Calu3 (cell line): ENCODE results near the gene LRP5. TPM values are rescaled to one million over a fixed set of nuclear protein-coding genes. Genes with fewer than 3 reads are reported as not detected.

Experiments used
- BruUV-seq: library from RNA; stranded (reverse); fragments of 400-500 nt; replicated peaks from 2 replicates; lab custom pipeline; 2021; lab: Mats Ljungman, UMichigan
- CTCF ChIA-PET: fragments of 300-600 bp; sonication (Branson Sonifier 250); formaldehyde crosslinking; loops from one replicate; lab custom pipeline; 2022; ENCODE audit warnings: antibody characterized with exemption; lab: Charles Lee
- DNase-seq: peaks from one replicate; pipeline ENCODE4 v3.0.0; 2022
- H3K27ac Mint-ChIP-seq: one replicate; pipeline ENCODE4 v1.8.0; 2022; ENCODE audit warnings: mixed read lengths; ENCODE audit not compliant: unreplicated experiment
- H3K27me3 Mint-ChIP-seq: one replicate; pipeline ENCODE4 v1.8.0; 2022; ENCODE audit warnings: mixed read lengths; ENCODE audit not compliant: unreplicated experiment
- H3K36me3 Mint-ChIP-seq: one replicate; pipeline ENCODE4 v1.8.0; 2022; ENCODE audit warnings: mild to moderate bottlenecking, moderate library complexity, mixed read lengths; ENCODE audit not compliant: insufficient read depth, unreplicated experiment
- H3K4me1 Mint-ChIP-seq: one replicate; pipeline ENCODE4 v1.8.0; 2022; ENCODE audit warnings: mild to moderate bottlenecking, low read depth, mixed read lengths; ENCODE audit not compliant: unreplicated experiment
- H3K4me3 Mint-ChIP-seq: one replicate; pipeline ENCODE4 v1.8.0; 2022; ENCODE audit warnings: mild to moderate bottlenecking, low read depth, moderate library complexity, mixed read lengths; ENCODE audit not compliant: unreplicated experiment
- H3K9me3 Mint-ChIP-seq: one replicate; pipeline ENCODE4 v1.8.0; 2022; ENCODE audit warnings: low read depth, mixed read lengths; ENCODE audit not compliant: unreplicated experiment
- intact Hi-C: fragments of 100-400 bp; cut with micrococcal nuclease; formaldehyde crosslinking; loops from one replicate; pipeline ENCODE4 v1.10.0; 2022; ENCODE audit not compliant: unreplicated experiment
- total RNA-seq: library from RNA; stranded (reverse); gene quantifications from 2 replicates; pipeline ENCODE4 v1.2.3, GENCODE V29; 2022
- TF ChIP-seq, protein P1 (sequence below): fragments of 200-600 bp; IDR thresholded peaks from one replicate; pipeline ENCODE4 v1.8.0; 2022; ENCODE audit warnings: antibody characterized with exemption; ENCODE audit not compliant: unreplicated experiment

Gene LRP5
- total RNA-seq, 1 experiment from 2014 or later: 82.0 TPM

- Mint-ChIP-seq H3K9me3 (peaks cover 2% of the 10 kb centered on the region), H3K27me3 (no peaks in the 10 kb centered on the region), H3K4me3 (no peak overlapping the region), H3K27ac (no peak overlapping the region), H3K36me3 (no peaks in the 10 kb centered on the region), H3K4me1 (no peaks in the 10 kb centered on the region)
- CTCF ChIA-PET: no interaction called here
- TF ChIP-seq, protein P1, sequence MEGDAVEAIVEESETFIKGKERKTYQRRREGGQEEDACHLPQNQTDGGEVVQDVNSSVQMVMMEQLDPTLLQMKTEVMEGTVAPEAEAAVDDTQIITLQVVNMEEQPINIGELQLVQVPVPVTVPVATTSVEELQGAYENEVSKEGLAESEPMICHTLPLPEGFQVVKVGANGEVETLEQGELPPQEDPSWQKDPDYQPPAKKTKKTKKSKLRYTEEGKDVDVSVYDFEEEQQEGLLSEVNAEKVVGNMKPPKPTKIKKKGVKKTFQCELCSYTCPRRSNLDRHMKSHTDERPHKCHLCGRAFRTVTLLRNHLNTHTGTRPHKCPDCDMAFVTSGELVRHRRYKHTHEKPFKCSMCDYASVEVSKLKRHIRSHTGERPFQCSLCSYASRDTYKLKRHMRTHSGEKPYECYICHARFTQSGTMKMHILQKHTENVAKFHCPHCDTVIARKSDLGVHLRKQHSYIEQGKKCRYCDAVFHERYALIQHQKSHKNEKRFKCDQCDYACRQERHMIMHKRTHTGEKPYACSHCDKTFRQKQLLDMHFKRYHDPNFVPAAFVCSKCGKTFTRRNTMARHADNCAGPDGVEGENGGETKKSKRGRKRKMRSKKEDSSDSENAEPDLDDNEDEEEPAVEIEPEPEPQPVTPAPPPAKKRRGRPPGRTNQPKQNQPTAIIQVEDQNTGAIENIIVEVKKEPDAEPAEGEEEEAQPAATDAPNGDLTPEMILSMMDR: no peak
- intact Hi-C loops: no loop called here
- DNase-seq: no peak
- no TSS peak for BruUV-seq
Measured at GRCh38 chr11:68287419-68287818, 25.0 kb upstream of the LRP5 start.

DNA sequence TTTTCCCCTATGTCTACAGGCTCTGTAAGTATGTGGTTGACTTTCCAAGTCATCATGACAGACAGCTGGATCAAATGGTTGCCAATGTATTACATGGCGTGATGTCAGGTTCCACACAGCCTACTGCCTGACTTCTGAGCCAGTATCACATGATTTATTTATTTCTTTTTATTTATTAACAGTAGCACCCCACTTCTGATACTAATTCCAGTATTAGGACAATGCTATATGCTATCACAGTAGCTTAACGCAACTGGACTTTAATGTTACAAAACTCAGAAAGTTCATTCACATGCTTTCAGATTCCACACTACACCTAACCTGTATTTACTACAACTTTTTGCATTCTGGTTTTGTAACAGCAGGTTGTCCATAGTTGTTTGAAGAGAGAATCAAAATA lies 22.9 kb upstream of the LRP5 start:
- Mint-ChIP-seq H3K4me3 (no peak overlapping the region), H3K27me3 (no peaks in the 10 kb centered on the region), H3K36me3 (no peaks in the 10 kb centered on the region), H3K4me1 (no peaks in the 10 kb centered on the region), H3K9me3 (peaks cover 2% of the 10 kb centered on the region), H3K27ac (no peak overlapping the region)
- intact Hi-C loops: no loop called here
- CTCF ChIA-PET: no interaction called here
- DNase-seq: no peak
- no TSS peak for BruUV-seq
- TF ChIP-seq, protein P1: no peak

- peaks cover 11% of the 10 kb centered on the region for H3K36me3 Mint-ChIP-seq
- TF ChIP-seq, protein P1: no peak
- H3K4me1 Mint-ChIP-seq: peaks cover 12% of the 10 kb centered on the region
- BruUV-seq: no TSS peak
- no peaks in the 10 kb centered on the region for H3K27me3 Mint-ChIP-seq
- CTCF ChIA-PET: interaction anchor here (0.6 kb wide), 1 partner anchor 47 kb away, joined by 3 read pairs; no protein-coding TSS in a partner anchor
- no peak overlapping the region for H3K4me3 Mint-ChIP-seq
- no peaks in the 10 kb centered on the region for H3K9me3 Mint-ChIP-seq
- no peak for DNase-seq
- H3K27ac Mint-ChIP-seq: no peak overlapping the region
- intact Hi-C loops: loop anchor here (10.0 kb wide), 1 partner anchor 79 kb away; the partner anchor contains the start of gene KMT5B
Measured at GRCh38 chr11:68293708-68294107, 18.7 kb upstream of the LRP5 start.

- H3K36me3 Mint-ChIP-seq: peaks cover 11% of the 10 kb centered on the region
- no peak for DNase-seq
- intact Hi-C loops: loop anchor here (10.0 kb wide), 1 partner anchor 80 kb away; the partner anchor contains the start of gene KMT5B
- H3K27ac Mint-ChIP-seq: no peak overlapping the region
- CTCF ChIA-PET: no interaction called here
- BruUV-seq: no TSS peak
- no peaks in the 10 kb centered on the region for H3K27me3 Mint-ChIP-seq
- no peak overlapping the region for H3K4me3 Mint-ChIP-seq
- peaks cover 18% of the 10 kb centered on the region for H3K4me1 Mint-ChIP-seq
- TF ChIP-seq, protein P1: no peak
- H3K9me3 Mint-ChIP-seq: no peaks in the 10 kb centered on the region
Measured at GRCh38 chr11:68295271-68295670, 17.1 kb upstream of the LRP5 start.
